Right hindlimb (tissue), 1 donor: ENCODE results near the gene ASB13.

Experiments used
- DNase-seq: peaks from one replicate; pipeline ENCODE4 v3.0.0-alpha.2; 2018

The ASB13 gene

DNA sequence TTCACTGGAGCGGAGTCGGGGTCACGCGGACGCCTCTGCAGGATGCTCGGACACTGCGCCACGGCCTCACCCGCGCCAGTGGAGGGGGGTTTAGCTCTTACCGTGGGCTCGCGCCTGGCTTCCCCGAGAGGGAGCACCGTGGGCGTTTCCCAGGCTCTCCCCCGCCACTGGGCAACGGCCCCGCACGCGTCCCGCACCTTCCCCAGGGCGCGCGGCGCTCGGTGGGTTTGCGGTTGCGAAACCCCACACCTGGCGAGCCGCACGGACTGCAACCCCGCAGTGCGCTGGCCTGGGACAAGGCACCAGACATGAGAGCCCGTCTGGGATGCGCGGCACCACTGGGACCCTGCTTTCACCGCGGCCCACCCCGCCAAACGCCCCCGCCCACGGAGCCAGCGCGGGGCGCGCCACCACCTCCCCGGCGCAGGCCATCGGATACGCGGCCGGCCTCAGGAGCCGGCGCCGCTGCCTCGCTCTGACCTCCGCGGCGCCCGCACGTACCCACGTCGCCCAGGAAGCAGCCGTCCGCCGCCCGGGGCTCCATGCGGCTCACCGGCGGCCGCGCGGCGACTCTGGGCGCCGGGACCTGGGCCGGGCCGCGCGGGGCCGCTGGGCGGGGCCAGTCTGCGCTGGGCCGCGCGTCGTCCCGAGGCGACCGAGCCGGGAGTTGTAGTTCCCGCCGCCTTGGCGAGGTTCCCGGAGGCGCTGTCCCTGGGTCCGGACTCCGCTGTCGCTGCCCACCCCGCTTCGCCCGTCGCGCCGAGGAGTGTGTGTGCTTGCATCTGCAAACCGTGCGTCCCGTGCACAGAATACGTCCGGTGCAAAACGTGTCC is at the start of gene ASB13:
Gene ASB13, minus strand, starts transcription at position 588 of the 833 bp plus-strand sequence. Its CDS starts 44 bp downstream, at position 544.
- peak; percentile 75 for DNase-seq

GRCh38 chr10:5711642-5712041 is 45.2 kb upstream of the ASB13 start:
- DNase-seq: no peak

GRCh38 chr10:5710859-5711258 is 44.5 kb upstream of the ASB13 start:
- no peak for DNase-seq

DNA sequence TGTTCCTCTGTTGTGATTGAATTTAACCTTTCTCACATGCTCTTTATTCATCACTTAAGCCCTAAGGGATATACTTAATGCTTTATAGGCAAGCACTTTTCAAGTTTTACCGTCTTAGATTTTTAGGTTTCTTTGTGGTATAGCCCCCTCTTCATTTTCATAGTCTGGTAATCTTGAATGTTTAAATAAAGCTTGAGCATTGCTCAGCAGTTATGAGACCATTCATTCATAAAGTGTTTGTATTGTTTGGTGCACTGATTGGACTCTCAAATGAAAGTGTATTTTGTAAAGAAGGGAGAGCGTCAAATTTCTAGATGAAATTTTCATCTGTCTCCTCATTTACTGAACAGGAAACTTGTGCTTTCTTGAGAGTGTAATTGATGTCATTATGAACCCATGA is 43.5 kb upstream of the ASB13 start:
- no peak for DNase-seq

DNA sequence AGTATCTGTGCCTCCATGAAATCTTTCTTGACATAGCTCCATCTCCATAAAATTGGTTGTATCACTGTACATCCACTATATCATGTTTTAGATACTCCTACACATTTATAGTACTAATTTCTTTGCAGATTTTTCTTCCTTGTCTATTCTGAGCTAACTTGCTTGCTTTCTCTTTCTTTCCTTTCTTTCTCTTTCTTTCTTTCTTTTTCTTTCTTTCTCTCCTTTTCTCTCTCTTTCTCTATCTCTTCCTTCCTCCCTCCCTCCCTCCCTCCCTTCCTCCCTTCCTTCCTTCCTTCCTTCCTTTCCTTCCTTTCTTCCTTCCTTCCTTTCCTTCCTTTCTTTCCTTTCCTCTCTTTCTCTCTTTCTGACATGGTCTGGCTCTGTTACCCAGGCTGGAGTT is 42.0 kb upstream of the ASB13 start:
- no peak for DNase-seq

- DNase-seq: no peak
Measured at GRCh38 chr10:5698062-5698461, 31.7 kb upstream of the ASB13 start.

DNA sequence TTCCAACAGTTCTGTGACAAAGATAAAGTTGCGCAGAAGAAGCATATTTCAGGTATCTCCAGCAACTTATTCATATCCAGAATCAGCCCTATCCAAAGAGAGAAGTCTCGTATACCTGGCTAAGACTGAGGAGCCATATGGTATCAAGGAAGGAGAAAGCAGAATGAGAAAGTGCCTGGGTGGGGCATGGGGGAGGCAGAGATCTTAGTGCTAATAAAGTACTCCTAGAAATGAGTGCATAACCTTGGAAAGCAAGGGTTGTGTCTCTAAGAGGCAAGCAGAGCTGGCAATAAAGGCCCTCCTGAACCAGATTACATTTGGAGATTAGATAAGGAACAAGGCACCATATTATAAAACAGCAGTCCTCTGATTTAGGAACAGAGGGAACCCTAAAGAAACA is 30.9 kb upstream of the ASB13 start:
- DNase-seq: no peak

DNA sequence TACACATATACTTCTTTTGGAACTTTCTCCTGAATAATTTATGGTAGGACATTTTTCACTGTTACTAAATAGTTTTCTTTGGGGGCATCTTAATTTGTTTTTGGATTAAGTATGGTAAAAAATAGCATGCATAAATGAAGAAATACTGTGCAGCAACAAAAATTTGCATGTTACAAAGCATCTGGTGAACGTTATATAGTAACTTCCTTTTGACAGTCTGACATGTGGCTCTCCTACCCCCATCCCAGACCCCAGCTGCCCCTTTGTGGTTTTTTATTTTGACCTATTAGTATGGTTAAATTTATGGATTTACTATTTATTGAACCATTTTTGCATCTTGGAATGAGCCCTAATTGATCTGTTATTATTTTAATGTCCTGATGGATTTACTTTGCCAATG is 28.2 kb upstream of the ASB13 start:
- no peak for DNase-seq

GRCh38 chr10:5692461-5693358 is 26.3 kb upstream of the ASB13 start:
- DNase-seq: peak; percentile 59

- no peak for DNase-seq
Measured at GRCh38 chr10:5691786-5692185, 25.4 kb upstream of the ASB13 start.

GRCh38 chr10:5688587-5688986 is 22.2 kb upstream of the ASB13 start:
- DNase-seq: no peak

GRCh38 chr10:5685764-5686240 is 19.4 kb upstream of the ASB13 start:
- no peak for DNase-seq

GRCh38 chr10:5684971-5685763 is 18.8 kb upstream of the ASB13 start:
- DNase-seq: peak; percentile 79

GRCh38 chr10:5684318-5684970 is 18.0 kb upstream of the ASB13 start, which contains the start of gene TASOR2:
TASOR2 (plus strand) TSS chr10:5684838; CDS start chr10:5720643, 35,805 bp downstream.
- DNase-seq: peak; percentile 99

GRCh38 chr10:5683065-5683464 is 16.7 kb upstream of the ASB13 start:
- no peak for DNase-seq

DNA sequence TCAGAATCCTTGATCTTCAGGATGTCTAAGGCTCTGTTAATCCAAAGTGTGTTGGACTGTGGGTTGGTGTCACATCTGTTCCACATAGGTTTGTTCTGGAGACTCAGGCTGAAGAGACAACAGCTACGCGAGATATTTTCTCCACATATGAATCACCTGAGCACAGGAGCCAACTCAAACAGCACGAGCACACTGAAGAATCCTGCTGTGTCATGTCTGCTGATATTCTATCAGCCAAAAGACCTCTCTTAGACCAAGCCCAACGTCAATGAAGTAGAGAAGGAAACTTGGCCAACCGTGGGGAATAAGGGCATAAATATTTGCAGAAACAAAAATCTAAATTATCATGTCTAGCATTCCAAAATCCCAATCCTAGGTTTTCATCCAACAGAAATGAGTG is 15.5 kb upstream of the ASB13 start:
- DNase-seq: no peak

DNA sequence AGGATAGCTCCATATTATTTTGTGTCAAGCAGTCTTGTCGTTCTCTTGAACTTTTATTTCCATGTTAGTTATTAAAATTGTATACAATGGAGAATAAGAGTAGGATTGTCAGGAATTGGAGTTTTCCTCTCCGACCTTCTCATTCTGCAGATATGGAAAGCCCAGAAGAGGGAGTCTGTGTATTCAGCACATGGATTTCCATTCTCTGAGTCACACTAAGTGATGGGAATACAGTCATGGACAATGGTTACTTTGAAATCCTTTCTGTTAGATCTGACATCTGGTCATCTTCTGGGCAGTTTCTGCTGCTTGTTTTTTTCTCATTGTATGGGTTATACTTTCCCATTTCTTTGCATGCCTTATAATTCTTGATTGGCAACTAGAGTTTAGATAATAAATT is 13.2 kb upstream of the ASB13 start:
- no peak for DNase-seq

- DNase-seq: no peak
Measured at GRCh38 chr10:5679037-5679435, 12.6 kb upstream of the ASB13 start.

DNA sequence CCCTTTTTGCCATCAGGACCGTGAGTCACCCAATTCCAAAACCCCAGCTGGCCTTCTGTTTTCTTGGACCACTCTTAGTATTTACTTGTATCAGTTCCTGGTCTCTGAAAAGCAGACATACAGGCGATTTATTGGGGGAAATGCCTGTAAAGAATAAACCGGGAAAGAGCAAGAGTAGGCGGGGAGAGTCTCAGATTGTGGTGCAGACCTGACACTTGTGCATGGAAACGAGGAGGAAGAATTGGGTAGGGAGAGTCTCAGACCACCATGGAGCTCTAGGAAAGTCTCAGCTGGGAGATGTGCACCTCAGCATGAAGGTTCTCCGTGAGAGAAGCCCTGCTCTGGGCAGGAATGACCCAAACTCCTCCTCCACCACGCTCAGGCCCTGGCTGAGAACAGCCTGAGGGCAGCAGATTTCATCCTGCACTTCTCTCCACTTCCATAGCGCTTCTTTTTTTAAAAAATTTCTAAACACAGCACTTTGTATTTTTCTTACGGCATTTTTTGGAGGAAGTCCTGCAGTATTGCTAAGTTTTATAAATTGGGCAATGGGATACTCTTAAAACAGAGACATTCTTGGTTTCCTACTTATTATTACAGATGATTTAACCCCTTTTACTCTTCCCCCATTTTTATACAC is 12.1 kb upstream of the ASB13 start:
- DNase-seq: no peak

DNA sequence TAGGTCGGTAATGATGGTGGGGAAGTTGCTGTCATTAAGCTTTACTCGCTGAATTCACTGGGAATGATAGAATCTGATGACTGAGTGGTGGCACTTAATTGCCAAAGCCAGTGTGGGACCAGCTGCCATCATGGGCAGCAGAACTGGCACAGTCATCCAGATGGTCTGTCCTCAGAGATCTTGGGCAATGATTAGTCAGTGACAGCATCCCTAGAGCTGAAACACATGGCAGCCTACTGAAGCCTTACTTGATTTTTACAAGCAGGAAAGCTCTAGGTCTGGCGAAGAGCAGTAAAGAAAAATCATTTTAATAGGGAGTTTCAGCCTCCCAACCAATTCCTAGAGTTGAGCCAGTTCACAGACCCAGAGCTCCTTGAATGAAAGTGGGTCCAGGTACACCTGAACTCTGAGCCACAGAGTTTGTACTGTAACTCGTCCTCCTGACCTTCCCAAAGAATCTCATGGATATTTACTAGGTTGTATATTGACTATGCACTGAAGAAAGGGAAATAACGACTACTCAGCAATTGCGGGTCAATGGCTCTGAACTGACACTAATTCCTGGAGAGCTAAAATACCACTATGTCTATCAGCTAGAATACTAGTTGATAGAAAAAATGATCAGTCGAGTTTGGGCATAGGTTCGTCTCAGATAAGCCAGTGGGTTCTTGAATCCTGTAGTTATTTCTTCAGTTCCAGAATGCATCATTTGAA is 4.4 kb upstream of the ASB13 start:
- DNase-seq: no peak

GRCh38 chr10:5669604-5670003 is 3.2 kb upstream of the ASB13 start:
- DNase-seq: no peak
